ENCODE results near the gene ASB8.

ASB8 gene, protein sequence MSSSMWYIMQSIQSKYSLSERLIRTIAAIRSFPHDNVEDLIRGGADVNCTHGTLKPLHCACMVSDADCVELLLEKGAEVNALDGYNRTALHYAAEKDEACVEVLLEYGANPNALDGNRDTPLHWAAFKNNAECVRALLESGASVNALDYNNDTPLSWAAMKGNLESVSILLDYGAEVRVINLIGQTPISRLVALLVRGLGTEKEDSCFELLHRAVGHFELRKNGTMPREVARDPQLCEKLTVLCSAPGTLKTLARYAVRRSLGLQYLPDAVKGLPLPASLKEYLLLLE

DNA sequence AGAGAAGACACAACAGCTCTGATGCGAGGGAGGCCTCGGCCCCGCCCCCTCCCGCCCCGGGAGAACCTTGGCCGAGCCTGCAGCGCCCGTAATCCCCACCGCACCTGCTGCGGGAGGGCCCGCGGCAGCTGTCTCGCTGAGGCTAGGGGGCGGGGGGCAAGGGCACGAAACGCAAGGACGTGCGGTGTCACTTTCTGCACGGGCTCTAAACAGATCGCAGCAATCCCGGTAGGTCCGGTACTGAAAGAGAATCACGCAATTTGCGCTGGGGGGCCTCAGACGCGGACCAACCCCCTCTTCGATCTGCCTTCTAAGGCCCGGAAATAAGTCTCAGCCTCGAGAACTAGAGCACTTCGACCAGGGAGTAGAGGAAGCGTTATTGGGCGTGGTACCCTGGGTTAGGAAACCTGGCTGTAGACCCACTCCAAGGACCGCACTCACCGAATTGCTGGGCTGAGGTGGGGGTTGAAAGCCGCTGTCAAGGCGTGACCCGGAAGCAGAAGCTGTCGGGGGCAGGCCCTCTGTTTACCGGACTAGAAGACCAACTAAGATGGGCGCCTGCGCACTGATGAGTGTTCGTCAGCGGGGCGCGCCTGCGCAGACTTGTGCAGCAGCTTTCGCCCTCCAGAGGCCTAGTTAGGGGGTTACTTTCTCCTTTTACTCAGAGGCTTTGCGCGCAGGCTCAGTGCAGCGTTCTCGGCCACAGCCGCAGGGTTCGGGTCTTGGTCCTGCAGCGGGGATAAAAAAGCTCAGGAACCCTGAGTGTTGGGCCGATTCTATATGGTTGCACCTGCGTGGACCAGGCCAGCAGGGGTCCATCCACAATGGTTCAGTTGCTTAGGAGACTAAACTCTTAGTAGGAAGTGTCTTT is at the start of gene ASB8:
ASB8 (minus strand) TSS at position 498 of the 871 bp plus-strand sequence. CDS start 4,019 bp downstream, outside the sequence.
- DNase-seq (ENCODE audit: low read depth in 2 of 2) = peak; percentile 98 to 99

DNA sequence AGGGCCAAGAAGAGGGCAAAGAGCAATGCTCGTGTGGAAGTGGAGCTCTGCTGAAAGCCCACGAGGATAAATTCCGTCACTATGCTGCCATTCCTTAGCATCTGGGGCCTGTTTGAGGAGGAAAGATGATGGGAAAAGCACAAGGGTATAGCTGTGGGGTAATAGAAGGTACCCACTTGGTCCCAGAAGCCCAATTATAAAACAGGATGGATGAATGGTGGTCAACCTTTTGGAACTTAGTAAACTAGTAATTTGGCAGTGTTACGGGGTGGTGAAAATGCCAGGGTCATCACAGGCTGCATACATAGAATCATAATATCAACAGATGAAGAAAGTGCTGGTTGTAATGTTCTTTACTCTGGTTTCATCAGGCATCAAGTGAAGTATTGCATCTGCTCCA is 45.9 kb upstream of the ASB8 start, which contains the start of gene OR10AD1:
OR10AD1 (minus strand) TSS at position 101 of the 400 bp plus-strand sequence; CDS start at position 101, 0 bp downstream.
- no peak for DNase-seq (ENCODE audit: low read depth in 2 of 2)

DNA sequence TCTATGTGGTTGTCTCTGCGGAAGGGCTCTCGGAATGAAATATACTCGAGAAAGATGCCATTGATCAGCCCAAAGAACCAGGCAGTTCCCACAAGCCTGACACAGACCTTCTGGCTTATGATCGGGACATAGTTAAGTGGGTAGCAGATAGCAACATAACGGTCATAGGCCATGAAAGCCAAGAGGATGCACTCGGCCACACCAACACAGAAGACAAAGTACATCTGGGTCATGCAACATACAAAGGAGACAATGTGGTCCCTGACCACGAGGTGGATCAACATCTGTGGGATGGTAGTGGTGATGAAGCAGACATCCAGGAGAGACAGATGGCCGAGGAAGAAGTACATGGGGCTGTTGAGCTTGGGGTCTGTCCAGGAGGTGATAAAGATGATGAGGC is 45.5 kb upstream of the ASB8 start:
- DNase-seq (ENCODE audit: low read depth in 2 of 2) = no peak

DNA sequence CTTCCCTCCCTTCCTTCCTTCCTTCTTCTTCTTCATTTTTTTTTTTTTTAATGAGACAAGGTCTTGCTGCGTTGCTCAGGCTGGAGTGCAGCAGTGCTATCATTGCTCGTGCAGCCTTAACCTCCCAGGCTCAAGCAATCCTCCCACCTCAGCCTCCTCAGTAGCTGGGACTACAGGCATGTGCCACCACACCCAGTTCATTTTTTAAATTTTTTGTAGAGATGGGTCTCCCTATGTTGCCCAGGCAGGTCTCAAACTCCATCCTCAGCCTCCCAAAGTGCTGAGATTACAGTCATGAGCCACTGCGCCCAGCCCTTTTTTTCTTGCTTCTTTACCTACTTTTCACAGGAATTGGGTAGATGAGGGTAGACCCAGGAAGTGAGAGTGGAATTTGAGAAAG is 44.2 kb upstream of the ASB8 start:
- DNase-seq (ENCODE audit: low read depth in 2 of 2) = no peak

DNA sequence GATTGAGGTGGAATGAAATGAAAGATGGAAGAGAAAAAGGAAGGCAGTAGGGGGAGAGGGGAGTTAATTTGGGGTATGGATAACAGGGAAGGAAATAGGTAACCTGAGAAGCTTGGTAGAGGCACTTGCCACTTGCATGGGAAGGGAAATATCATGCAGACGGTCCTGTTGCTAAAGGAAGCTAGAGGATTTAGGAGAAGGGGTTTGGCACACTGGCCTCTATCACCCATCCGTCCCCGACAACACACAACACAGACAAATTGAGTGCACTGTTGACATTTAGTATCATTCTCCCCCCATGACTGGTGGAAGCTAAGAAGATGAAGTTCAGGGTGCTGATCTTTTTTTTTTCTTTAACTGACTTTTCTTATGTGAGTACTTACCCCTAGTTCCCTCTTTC is 43.8 kb upstream of the ASB8 start:
- DNase-seq (ENCODE audit: low read depth in 2 of 2) = no peak

DNA sequence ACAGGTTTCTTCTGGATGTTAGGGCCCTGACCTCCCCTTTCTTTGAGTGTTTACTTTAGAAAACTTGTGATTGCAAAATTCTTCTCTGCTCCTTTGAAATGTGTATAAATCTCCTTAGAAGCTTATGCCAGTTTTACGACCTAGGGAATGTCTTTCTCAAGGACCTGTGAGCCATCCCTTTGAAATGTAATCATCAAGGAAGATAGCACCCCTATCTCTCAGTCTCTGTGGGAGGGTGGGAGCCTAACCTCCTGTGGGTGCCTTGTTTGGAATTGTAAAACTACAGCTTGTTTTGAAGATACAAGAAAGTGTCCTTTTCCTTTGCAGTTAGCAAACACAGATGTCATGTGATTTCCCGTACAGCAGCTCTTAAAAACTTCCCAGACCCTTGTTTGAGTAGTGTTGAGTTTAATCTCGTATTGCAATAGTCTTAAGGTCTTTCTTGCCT is 42.5 kb upstream of the ASB8 start:
- no peak for DNase-seq (ENCODE audit: low read depth in 2 of 2)

DNA sequence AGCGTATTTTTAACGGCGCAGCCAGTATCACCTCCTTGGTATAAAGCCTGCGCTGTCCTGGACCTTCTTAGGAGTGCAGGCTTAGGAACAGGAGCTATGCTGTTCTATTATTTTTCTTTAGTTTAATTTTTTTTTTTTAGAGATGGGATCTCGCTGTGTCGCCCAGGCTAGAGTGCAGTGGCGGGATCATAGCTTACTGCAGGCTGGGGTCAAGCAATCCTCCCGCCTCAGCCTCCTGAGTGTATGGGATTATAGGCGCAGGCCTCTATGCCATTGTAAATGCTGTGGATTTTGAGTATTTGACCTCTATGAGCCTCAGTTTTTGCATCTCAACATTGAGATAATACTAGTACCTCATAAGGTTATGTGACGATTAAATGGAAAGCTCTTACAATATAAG is 41.7 kb upstream of the ASB8 start:
- DNase-seq (ENCODE audit: low read depth in 2 of 2) = no peak

DNA sequence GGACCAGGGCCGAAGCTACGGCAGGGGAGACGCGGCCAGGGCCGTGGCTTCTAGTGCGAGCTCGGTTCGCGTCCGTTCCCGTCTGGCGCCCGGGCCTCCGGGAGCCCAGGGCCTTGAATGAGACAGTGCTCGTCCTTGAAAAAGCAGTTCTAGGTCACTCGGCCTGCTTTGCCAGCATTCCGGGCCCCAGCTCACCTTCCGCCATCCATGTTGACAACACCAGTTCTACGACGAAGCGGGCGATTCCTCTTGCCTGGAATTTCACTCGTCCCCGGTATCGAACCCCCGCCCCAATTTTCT is 41.3 kb upstream of the ASB8 start:
- no peak for DNase-seq (ENCODE audit: low read depth in 2 of 2)

DNA sequence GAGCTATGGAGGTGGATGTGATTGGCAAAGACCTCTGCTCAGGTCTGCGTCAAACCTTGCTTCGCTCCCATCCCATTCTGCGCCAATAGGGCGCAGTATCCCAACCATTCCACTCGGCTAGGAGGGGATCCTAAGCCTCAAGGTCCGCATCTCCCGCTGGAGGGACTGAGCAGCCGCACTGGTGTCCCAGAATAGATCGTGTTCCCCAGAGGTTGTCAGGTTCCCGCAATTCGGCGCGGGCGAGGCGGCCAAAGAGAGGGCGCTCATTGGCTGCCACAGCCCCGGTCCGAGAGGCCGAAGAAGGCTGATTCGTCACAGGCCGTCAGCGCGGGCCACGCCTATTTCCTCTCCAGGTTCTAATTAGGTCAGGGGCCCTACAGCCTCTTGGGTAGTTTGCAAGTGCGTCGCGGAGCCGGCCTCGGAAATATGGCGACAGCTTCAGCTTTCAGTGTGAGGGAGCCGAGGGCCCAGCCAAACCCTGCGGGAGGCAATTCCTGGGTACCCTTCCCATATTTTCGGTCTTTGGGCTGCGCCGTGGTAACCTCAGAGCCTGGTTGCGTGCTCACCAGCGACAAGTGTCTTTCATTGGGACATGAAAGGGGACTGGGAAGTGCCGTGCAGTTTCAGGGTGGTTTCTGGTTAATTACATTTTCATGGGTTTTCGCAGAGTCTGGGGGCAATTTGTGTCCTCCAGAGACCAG is 40.8 kb upstream of the ASB8 start:
- DNase-seq (ENCODE audit: low read depth in 2 of 2) = peak; percentile 79 to 80

DNA sequence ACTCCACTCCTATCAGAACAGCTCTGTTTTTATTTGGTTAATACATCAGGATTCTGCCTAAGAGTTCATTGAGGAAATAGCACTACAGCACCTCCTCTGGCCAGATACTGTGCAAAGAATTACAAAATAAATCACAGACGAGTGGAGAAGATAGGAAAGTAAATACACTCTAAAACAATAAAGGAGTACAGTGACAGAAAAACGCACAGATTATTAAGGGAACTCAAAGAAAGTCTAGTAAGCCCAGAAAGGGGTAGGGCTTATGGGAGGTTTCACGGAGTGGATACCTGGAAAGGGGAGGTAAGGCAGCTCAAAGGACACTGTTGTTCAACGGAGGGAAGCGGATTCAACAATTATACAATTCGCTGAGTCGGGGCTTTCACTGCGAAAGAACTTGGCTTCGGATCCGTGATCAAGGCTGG is 40.2 kb upstream of the ASB8 start:
- no peak for DNase-seq (ENCODE audit: low read depth in 2 of 2)

DNA sequence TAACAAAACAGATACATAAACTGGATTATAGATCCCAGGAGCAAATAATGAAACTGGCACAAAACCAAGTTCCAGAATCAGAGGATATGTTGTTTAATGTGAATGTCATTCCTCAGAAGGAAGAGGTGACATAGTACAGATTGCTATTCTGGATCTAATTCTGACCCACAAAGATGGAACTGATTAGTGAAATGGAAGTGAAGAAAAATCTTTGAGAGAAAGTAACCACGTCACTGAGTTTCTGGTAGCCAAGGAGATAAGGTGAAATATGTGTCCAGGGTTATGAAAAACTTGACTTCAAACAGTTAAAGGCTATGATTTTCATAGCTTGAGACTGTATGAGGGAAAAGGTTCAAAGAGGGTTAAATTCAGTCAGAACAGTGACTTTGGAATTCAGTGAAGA is 37.5 kb upstream of the ASB8 start:
- DNase-seq (ENCODE audit: low read depth in 2 of 2) = no peak

DNA sequence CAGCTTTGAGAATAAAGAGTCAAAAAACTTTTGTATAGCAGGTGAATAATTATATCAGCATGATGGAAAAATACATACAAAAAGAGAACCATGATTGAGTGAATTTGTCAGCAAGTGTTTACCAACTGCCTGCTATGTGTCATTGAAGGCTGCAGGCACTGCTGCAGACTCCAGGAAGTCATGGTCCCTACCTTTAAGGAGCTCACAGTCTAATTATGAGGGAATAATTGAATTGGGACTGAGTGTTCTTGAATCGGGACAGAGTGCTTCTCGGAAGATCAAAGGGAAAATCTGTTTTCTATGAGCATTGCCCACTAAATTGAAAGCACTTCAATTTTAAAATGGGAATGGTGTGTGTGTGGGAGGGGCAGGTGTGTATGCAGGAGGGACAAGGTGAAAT is 36.3 kb upstream of the ASB8 start:
- no peak for DNase-seq (ENCODE audit: low read depth in 2 of 2)

DNA sequence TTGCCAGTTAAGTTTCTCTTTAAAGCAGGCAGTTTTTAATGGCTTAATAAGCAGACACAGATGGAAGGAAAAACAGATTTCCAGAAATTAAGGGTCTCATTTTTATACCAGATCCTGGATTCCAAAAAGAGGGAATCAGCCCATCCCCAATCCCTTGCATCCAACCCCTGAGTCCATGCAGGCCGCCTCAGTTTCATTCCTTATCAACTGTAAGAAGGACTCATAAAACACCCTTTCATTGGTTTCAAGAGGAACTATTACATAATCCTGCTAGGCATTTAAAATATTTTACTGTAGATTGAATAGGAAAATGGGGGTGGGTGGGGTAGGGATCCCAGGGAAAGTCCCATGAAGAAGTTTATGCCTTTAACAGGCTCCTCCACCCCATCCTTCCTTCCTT is 35.5 kb upstream of the ASB8 start:
- DNase-seq (ENCODE audit: low read depth in 2 of 2) = no peak

DNA sequence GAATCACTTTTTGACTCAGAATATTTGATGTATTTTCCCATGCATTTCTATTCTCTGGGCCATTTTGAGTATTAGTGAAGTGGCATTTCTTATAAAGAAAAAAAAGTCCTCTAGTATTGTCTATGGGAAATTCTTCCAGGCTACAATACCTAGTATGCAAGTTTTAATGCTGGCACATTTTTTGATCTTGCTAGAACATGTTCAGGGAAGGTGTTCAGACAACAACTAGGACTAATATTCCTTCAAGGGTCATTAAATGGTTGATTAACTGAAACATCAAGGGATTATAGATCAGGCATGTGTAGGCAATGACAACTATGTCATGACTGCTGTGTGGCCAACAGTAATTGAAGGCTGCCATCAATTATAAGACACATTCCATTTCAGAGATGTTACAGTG is 33.8 kb upstream of the ASB8 start:
- no peak for DNase-seq (ENCODE audit: low read depth in 2 of 2)

DNA sequence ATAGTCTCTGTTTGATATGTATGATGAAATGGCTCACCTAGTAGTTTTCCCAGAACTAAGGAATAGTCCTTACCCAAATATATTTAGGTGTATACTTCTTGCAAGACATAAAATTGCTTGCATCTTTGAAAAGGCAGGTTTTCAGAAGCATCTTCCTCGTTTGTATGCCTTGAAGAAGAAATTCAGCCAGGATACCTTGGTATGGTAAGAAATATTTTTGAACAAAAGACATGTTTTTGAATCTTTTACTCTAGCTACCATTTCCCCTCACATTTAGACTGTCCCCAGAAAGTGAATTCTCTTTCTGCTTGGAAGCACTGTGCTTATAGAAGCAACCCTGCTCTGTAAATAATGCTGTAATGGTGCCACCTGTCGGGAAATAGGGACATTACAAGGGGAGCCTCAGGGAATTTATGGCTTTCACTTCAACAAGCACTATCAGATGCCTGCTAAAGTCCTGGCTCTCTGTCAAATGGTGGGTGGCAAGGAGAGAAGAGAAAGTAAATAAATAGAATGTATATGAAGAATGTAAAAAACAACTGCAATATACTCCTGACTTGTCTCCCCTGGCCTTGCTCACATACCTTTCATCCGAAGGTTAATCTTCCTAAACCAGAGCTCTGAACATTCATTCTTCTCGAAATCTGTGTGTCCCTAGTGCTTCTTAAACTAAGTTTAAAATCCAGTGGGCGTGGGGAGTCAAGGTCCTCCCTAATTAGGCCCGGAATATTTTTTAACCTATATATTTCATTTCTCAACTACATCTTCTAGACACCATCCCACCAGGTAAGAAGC is 32.2 kb upstream of the ASB8 start:
- peak; percentile 51 to 61 for DNase-seq (ENCODE audit: low read depth in 2 of 2)

DNA sequence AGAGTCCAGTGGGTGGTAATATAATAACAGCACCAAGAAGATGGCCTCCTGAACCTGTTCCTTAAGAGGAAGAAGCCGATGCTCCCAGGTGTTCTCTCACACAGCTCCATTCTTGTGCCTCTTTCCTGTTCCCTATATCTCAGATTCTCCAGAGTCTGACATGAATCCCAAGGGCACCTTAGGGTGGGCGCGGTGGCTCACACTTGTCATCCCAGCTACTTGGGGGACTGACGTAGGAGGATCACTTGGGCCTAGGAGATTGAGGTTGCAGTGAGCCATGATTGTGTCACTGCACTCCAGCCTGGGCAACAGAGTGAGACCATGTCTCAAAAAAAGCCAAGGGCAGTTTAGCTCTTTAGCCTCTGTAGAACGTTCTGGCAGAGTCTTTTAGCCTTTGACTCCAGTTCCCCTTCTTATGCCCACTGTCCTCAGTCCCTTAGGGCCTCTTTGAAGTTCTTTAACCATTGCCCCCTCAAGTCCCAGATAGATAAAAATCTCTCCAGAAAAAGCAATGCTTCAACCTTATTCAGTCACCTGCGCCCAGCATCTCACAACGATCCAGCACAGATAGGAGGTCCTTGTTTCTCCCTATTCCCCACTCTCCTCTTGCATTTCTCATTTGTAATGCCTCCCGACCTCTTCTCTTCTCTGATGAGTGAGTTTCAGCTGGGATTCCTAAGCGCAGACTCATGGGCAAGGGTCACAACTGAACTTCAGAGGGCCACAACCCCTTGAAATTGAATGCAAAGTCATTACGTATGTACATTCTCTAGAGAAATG is 30.8 kb upstream of the ASB8 start:
- DNase-seq (ENCODE audit: low read depth in 2 of 2) = no peak

DNA sequence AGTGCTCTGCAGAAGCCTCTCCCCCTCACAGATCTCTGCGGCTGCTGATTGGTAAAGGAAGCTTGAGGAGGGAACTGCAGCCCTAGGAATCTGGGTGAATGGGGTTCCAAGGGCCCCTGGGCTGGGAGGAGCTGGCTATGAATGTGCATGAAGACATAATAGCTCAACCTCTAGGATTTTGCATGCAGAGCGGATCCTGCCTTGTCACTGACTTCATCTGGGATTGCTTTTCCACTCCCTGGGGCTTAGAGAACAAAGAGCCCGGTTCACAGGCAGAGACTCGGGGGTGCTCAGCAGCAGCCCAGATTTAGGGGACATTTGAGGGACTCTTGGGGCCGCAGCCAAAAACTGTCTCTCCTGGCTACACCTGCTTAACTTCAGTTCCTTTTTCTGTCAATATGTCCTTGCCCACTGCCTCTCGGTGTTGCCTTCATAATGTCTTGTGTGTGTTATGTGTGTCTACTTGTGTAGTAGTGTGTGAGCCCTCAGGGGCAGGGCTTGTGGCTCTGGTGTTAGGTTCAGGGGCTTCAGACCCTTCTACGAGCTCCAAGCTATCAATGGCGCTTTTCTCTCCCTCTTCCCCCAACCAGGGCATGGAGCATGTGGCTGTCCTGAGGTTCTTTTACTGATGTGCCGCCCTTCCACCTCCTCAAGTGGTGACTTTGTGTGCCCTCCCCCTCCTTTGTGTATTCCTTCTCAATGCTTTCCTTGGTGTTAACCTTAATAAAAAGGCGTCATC is 28.0 kb upstream of the ASB8 start:
- no peak for DNase-seq (ENCODE audit: low read depth in 2 of 2)

DNA sequence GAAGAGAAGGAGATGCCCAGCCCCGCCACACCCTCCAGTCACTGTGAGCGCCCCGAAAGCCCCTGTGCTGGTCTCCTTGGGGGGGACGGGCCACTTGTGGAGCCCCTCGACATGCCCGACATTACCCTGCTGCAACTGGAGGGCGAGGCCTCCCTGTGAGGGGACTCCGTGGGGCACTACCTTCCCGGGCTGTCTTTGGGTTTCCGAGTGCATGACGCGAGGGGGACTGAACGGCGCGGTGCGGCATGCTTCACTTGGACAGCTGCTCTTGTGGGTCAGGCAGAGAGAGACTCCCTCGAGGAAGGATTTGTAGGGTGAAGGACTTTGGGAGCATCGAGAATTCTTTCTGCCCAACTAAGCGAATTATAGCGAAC is 27.2 kb upstream of the ASB8 start:
- no peak for DNase-seq (ENCODE audit: low read depth in 2 of 2)

DNA sequence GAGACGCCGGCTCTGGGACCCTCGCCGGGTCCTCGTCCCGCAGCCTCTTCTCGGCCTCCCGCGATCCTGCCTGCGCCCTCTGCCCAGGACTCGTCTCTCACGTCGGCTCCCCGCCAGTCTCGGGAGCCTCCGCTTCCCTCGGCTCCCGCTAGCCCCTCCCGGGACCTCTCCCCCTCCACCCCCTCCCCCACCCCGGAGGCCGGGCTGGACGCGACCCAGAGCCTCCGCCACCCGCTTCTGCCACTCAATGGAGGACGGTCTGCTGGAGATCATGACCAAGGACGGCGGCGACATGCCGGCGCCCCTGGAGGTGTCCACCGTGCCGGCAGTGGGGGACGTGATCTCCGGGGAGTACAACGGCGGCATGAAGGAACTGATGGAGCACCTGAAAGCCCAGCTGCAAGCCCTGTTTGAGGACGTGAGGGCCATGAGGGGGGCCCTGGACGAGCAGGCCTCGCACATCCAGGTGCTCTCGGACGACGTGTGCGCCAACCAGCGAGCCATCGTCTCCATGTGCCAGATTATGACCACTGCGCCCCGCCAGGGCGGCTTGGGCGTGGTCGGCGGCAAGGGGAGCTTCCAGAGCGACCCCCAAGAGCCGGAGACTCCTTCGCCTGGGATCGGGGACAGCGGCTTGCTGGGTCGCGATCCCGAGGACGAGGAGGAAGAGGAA is 26.7 kb upstream of the ASB8 start:
- no peak for DNase-seq (ENCODE audit: low read depth in 2 of 2)

Data from stimulated activated CD8-positive, alpha-beta memory T cell treated with anti-CD3 and anti-CD28 coated beads, Interleukin-7, amount 100 ng/mL, for 1 hour (primary cell).